HCT116 (cell line): Measurements from ENCODE around the gene MFGE8. TPM values are rescaled to one million over a fixed set of nuclear protein-coding genes. Genes with fewer than 3 reads are reported as not detected.

Experiments used
- ATAC-seq: fragments of 200-7000 bp; cut with Tn5 transposase; 2 replicates; pipeline ENCODE4 v1.9.1; 2020; ENCODE audit warnings: mild to moderate bottlenecking, moderate library complexity
- BruUV-seq: library from RNA; stranded (reverse); fragments of 400-500 nt; replicated peaks from 2 replicates; lab custom pipeline; 2021; lab: Mats Ljungman, UMichigan
- CTCF ChIA-PET: fragments of 300-600 bp; sonication (Branson Sonifier 250); formaldehyde crosslinking; loops from one replicate; lab custom pipeline; 2021; ENCODE audit warnings: antibody characterized with exemption; lab: Charles Lee
- POLR2A ChIA-PET: fragments of 300-600, 350-600 bp; sonication (Branson Sonifier 250); formaldehyde crosslinking; loops from one replicate; lab custom pipeline; 2021; ENCODE audit warnings: antibody characterized with exemption; lab: Charles Lee
- RAD21 ChIA-PET, 2 experiments: fragments of 300-600 bp; sonication (Branson Sonifier 250); formaldehyde crosslinking; loops; one replicate each; lab custom pipeline; 2023; ENCODE audit warnings: low total read pairs in 2 of 2; ENCODE audit not compliant: uncharacterized antibody in 2 of 2, unreplicated experiment in 2 of 2, low non-redundant PET in 1 of 2; lab: Charles Lee
- DNase-seq: peaks from one replicate; pipeline ENCODE4 v3.0.0-alpha.2; 2010; ENCODE audit warnings: low read depth, low spot score
- H2AFZ ChIP-seq: fragments of 200-600 bp; shearing (Covaris generic), sonication (generic); 2 replicates; pipeline ENCODE4 v1.6.1; 2017; ENCODE audit warnings: low read depth, mixed run types, mixed read lengths, antibody characterized with exemption, low read length; ENCODE audit not compliant: poor library complexity, severe bottlenecking
- H3K27ac ChIP-seq: 2 replicates; pipeline ENCODE4 v1.5.1; 2012; ENCODE audit warnings: low read depth, low read length
- H3K27me3 ChIP-seq: fragments of 200-600 bp; sonication (generic); 2 replicates; pipeline ENCODE4 v1.6.1; 2016; ENCODE audit warnings: mixed run types, low read length, mixed read lengths; ENCODE audit not compliant: insufficient read depth
- H3K36me3 ChIP-seq, 2 experiments: fragments of 200-500 bp in 1 of 2; fragments of 200-600 bp in 1 of 2; sonication (Bioruptor generic) in 1 of 2; sonication (generic) in 1 of 2; 2 replicates each; pipeline versions ENCODE4 v1.5.1 to v1.6.1; 2014 to 2016; ENCODE audit warnings: low read length in 2 of 2, inconsistent platforms in 1 of 2, mixed read lengths in 1 of 2, mixed run types in 1 of 2; ENCODE audit not compliant: insufficient read depth in 2 of 2, control insufficient read depth in 1 of 2
- H3K4me1 ChIP-seq, 2 experiments: fragments of 200-600 bp in 1 of 2; sonication (generic) in 1 of 2; 2 replicates each; pipeline versions ENCODE4 v1.5.1 to v1.6.1; 2012 to 2017; ENCODE audit warnings: low read length in 2 of 2, inconsistent platforms in 1 of 2, mild to moderate bottlenecking in 1 of 2, mixed read lengths in 1 of 2, mixed run types in 1 of 2, moderate library complexity in 1 of 2; ENCODE audit not compliant: insufficient read depth in 2 of 2, control insufficient read depth in 1 of 2
- H3K4me2 ChIP-seq: fragments of 200-600 bp; sonication (generic); 2 replicates; pipeline ENCODE4 v1.6.1; 2017; ENCODE audit warnings: mixed run types, low read length, mixed read lengths
- H3K4me3 ChIP-seq, 2 experiments: fragments of 200-600 bp in 1 of 2; sonication (generic) in 1 of 2; replicated peaks in 1 of 2; 2 replicates each; pipeline ENCODE4 v1.5.1; 2011 to 2016; ENCODE audit warnings: low read length in 2 of 2, control low read depth in 1 of 2, low read depth in 1 of 2, mild to moderate bottlenecking in 1 of 2, mixed read lengths in 1 of 2, mixed run types in 1 of 2
- H3K79me2 ChIP-seq: fragments of 200-600 bp; sonication (generic); 2 replicates; pipeline ENCODE4 v1.6.1; 2017; ENCODE audit warnings: mild to moderate bottlenecking, mixed run types, low read length, moderate library complexity, mixed read lengths; ENCODE audit not compliant: insufficient read depth
- H3K9ac ChIP-seq: fragments of 200-600 bp; sonication (generic); 2 replicates; pipeline ENCODE4 v1.6.1; 2016; ENCODE audit warnings: low read length, mixed read lengths
- H3K9me2 ChIP-seq: fragments of 200-600 bp; sonication (generic), shearing (Covaris generic); 2 replicates; pipeline ENCODE4 v1.6.1; 2017; ENCODE audit warnings: mixed run types, mild to moderate bottlenecking, moderate library complexity; ENCODE audit not compliant: insufficient read depth
- H3K9me3 ChIP-seq, 2 experiments: fragments of 200-500 bp in 1 of 2; fragments of 200-600 bp in 1 of 2; sonication (Bioruptor generic) in 1 of 2; sonication (generic) in 1 of 2; 2 replicates each; pipeline ENCODE4 v1.6.1; 2014 to 2017; ENCODE audit warnings: low read length in 2 of 2, mixed read lengths in 2 of 2, inconsistent platforms in 1 of 2, low read depth in 1 of 2, mild to moderate bottlenecking in 1 of 2, mixed run types in 1 of 2, moderate library complexity in 1 of 2; ENCODE audit not compliant: control insufficient read depth in 1 of 2, insufficient read depth in 1 of 2
- H4K20me1 ChIP-seq: fragments of 200-600 bp; sonication (generic), shearing (Covaris generic); 2 replicates; pipeline ENCODE4 v1.6.1; 2017; ENCODE audit warnings: mixed run types, mild to moderate bottlenecking, moderate library complexity; ENCODE audit not compliant: insufficient read depth
- ATF3 ChIP-seq: IDR thresholded peaks from 2 replicates; pipeline ENCODE4 v1.6.1; 2012
- CBX3 ChIP-seq: IDR thresholded peaks from 2 replicates; pipeline ENCODE4 v1.6.1; 2012; ENCODE audit warnings: low read depth
- CEBPB ChIP-seq: IDR thresholded peaks from 2 replicates; pipeline ENCODE4 v1.6.1; 2012; ENCODE audit warnings: low read depth
- EZH2 ChIP-seq: fragments of 200-600 bp; sonication (generic); IDR thresholded peaks from 2 replicates; pipeline ENCODE4 v1.6.1; 2017; ENCODE audit warnings: antibody characterized with exemption, mixed run types
- EZH2phosphoT487 ChIP-seq: fragments of 200-600 bp; IDR thresholded peaks from 2 replicates; pipeline ENCODE4 v1.6.1; 2018; ENCODE audit warnings: antibody characterized with exemption, borderline replicate concordance
- FOSL1 ChIP-seq: IDR thresholded peaks from 2 replicates; pipeline ENCODE4 v1.6.1; 2012; ENCODE audit warnings: low read depth
- JUND ChIP-seq: IDR thresholded peaks from 2 replicates; pipeline ENCODE4 v1.6.1; 2012
- MAX ChIP-seq: IDR thresholded peaks from 2 replicates; pipeline ENCODE4 v1.6.1; 2012
- POLR2A ChIP-seq: IDR thresholded peaks from 2 replicates; pipeline ENCODE4 v1.7.0; 2011; ENCODE audit warnings: borderline replicate concordance; ENCODE audit not compliant: insufficient read depth, insufficient read length; ENCODE audit errors: extremely low read depth
- RAD21 ChIP-seq: IDR thresholded peaks from 2 replicates; pipeline ENCODE4 v1.6.1; 2012; ENCODE audit warnings: low read depth, mild to moderate bottlenecking
- SP1 ChIP-seq: IDR thresholded peaks from 2 replicates; pipeline ENCODE4 v1.6.1; 2012; ENCODE audit warnings: low read depth
- SRF ChIP-seq: IDR thresholded peaks from 2 replicates; pipeline ENCODE4 v1.6.1; 2012; ENCODE audit warnings: low read depth
- TCF7L2 ChIP-seq: IDR thresholded peaks from 2 replicates; pipeline ENCODE4 v1.7.0; 2011; ENCODE audit warnings: borderline replicate concordance, inconsistent platforms; ENCODE audit not compliant: insufficient read depth, insufficient read length; ENCODE audit errors: extremely low read depth
- YY1 ChIP-seq: IDR thresholded peaks from 2 replicates; pipeline ENCODE4 v1.6.1; 2011; ENCODE audit warnings: low read length, low read depth, moderate library complexity, mild to moderate bottlenecking; ENCODE audit not compliant: insufficient replicate concordance; ENCODE audit errors: extremely low read depth
- ZFX ChIP-seq: fragments of 450-650 bp; IDR thresholded peaks from 2 replicates; pipeline ENCODE4 v1.6.1; 2017
- intact Hi-C: fragments of 100-400 bp; cut with micrococcal nuclease; formaldehyde crosslinking; loops from 2 replicates; pipeline ENCODE4 v1.10.0; 2022
- total RNA-seq: library from RNA; stranded (reverse); gene quantifications from one replicate; pipeline ENCODE4 v1.2.1, GENCODE V29; 2021; ENCODE audit not compliant: unreplicated experiment

MFGE8 gene
- total RNA-seq, 1 experiment from 2014 or later, result 70.7 TPM

DNA sequence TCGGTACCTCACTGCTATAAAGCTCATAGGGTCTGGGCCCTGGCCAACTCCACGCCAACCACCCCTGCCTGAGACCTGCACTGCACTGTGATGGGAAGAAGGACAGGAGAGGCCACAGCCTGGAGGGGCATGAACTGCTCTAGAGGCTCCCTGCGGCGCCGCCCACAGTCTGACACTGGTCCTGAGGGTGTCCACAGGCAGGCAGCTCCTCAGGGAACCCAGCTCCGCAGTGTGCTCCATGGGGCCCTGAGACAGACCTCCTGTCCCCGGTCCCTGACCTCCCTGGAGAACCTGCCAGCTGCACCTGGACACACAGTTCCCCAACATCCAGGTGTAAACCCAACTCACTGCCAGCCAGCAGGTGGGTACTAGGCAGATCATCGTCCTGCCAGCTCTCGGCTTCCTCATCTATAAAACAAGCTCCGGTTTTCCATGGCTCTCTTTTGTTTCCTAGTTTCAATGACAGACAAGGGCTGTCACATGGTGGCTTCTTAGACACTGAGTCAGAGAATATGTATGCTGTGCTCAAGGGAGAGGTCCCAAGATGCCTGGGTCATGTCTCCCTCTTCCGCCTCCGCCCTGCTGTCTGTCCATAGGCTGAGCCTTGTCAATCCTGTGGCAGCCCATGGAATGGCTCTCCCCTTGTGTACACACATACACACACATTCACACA lies 12.7 kb downstream of the MFGE8 start:
- Histone ChIP-seq H3K4me3 (no peak overlapping the region), H3K9ac (0 out of 2 replicates have a peak overlapping the region, but pooled peaks have one; percentile 20), H3K36me3 (0 out of 4 replicates have a peak, but pooled peaks cover 0 to 2% of the 10 kb centered on the region in 2 experiments), H3K79me2 (no peaks in the 10 kb centered on the region), H4K20me1 (no peaks in the 10 kb centered on the region), H3K4me2 (peak overlapping the region; percentile 51), H3K27me3 (no peaks in the 10 kb centered on the region), H3K9me3 (no peaks in the 10 kb centered on the region), H3K9me2 (no peaks in the 10 kb centered on the region), H3K27ac (peak overlapping the region; percentile 2; the same call in 1 of the 2 replicates), H3K4me1 (peaks cover 22 to 46% of the 10 kb centered on the region in 2 experiments), H2AFZ (no peak overlapping the region)
- no TSS peak for BruUV-seq
- ChIA-PET POLR2A (interaction anchor here (1.2 kb wide), 1 partner anchor 11 kb away, joined by 5 read pairs; no protein-coding TSS in a partner anchor), RAD21 (no interaction called here), CTCF (no interaction called here)
- ATAC-seq (peak; percentile 33; the same call in 1 of the 2 replicates), DNase-seq (no peak)
- intact Hi-C loops, result no loop called here
- no peak for TF ChIP-seq JUND
- no peak for TF ChIP-seq EZH2
- no peak for TF ChIP-seq SP1
- TF ChIP-seq CEBPB, result no peak
- no peak for TF ChIP-seq POLR2A
- TF ChIP-seq CBX3, result no peak
- TF ChIP-seq TCF7L2, result no peak
- TF ChIP-seq ZFX, result no peak
- TF ChIP-seq FOSL1, result no peak
- TF ChIP-seq RAD21, result no peak
- no peak for TF ChIP-seq ATF3
- TF ChIP-seq MAX, result no peak
- TF ChIP-seq YY1, result no peak
- no peak for TF ChIP-seq EZH2phosphoT487
- TF ChIP-seq SRF, result no peak
